ENCODE data around the gene PNPO.

GRCh38 chr17:47982645-47983390 lies 41.4 kb downstream of the PNPO start:
- no peak for TF ChIP-seq EZH2phosphoT487 (IDR thresholded peaks at IDR 0.05; ENCODE audit: borderline replicate concordance, low read depth, low read length)
- no peak for TF ChIP-seq CTCF (conservative IDR thresholded peaks at IDR 0.05; ENCODE audit: low read length)

Measured in OCI-LY7 (cell line).